NCI-H1694 treated with DMSO at 0.1 percent for 48 hours (cell line): ENCODE measurements around the gene MOGAT1.

ENCODE experiments used
- DNase-seq: peaks from one replicate; lab custom pipeline; 2025; lab: John Stamatoyannopoulos, UW

Gene MOGAT1

DNA sequence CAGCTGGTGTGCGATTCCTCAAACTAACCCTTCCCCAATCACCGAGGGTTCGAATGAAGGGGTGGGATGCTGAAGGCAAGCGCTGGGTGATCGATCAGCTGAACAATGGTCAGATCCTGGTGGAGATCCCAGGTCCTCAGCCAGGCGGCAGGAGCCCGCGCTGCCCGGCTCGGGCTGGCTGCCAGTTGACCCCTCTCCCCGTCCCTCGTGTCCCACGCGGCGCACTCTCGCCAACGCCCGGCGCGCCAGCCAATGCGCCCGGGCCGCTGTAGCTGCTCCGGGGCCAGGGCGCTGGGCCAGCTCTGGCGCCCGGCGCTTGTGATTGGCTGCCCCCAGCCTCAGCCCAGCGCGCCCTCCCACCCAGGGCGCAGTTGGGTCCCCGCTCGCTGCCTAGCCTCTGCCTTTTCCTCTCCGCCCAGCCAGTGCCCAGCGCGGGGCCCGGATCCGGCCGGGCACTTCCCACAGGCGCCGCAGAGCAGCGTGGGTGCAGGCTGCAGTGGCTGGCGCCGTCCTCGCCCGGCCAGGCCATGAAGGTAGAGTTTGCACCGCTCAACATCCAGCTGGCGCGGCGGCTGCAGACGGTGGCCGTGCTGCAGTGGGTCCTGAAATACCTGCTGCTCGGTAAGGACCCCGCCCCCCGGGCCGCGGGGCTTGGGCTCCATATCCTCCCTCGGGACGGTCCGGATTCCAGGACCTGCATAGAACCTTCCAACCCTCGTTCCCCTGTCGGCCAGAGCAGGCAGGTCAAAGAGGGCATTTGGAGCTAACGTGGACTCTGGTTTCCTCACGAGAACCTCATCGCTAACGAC lies at the start of gene MOGAT1:
Gene MOGAT1, plus strand, starts transcription at position 400 of the 809 bp plus-strand sequence. Its CDS starts 128 bp downstream, at position 528.
- no peak for DNase-seq

DNA sequence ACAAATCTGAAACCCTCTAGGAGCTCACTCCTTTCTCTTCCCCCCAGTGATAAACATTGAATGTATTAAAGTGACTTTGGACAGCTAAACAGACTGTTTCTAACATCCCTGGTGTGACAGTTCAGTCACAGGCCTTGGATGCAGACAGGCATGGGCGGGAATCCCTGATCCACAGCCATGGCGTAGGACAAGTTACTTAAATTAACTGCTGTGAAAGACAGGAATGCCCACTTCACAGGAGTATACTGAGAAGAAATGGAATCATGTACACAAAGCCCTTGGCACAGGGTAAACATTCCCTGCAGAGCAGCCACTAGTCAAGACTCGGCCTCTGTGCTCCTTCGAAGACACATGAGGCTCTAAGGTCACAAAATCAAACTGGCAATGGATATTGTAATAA lies 49.6 kb upstream of the MOGAT1 start:
- DNase-seq, result no peak

GRCh38 chr2:222622910-222623309 lies 48.5 kb upstream of the MOGAT1 start:
- no peak for DNase-seq

- no peak for DNase-seq
Measured at GRCh38 chr2:222623756-222624309, 47.6 kb upstream of the MOGAT1 start.

- no peak for DNase-seq
Measured at GRCh38 chr2:222627764-222628163, 43.7 kb upstream of the MOGAT1 start.

- no peak for DNase-seq
Measured at GRCh38 chr2:222635295-222635694, 36.2 kb upstream of the MOGAT1 start.

DNA sequence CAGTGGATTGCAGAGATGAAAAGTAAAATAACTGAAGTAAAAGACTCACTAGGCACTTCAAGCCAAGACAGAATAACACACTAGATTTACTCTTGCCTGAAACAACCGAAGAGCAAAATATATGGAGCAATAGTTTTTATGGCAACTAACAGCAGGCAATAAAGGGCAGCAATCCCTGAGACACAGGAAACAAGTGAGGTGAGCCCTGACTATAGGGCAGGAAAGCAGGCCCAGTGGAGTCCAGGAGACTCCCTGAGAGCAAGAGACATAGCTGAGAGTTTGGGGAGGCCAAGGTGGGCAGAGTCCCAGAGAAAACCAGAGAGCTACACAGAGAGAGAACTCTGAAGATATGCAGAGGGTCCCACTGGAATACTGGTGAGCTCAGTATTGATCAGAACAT lies 34.4 kb upstream of the MOGAT1 start:
- DNase-seq, result no peak

DNA sequence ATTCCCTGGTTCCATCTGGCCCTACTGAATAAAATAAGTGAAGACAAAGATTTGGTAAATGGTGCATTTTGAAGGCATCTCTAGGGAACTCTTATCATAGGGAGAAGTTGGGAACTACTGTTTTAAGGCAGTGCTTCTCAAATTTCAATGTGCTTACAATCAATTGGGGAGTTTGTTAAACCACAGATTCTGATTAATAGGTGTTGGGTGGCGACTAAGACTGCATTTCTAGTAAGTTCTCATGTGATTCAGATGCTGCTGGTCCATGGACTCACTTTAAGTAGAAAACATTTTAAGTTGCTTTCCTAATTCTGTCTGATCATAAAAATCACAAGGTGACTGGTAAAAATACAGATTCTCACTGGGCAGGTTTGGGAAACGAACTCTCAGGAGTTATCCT lies 30.1 kb upstream of the MOGAT1 start:
- no peak for DNase-seq

DNA sequence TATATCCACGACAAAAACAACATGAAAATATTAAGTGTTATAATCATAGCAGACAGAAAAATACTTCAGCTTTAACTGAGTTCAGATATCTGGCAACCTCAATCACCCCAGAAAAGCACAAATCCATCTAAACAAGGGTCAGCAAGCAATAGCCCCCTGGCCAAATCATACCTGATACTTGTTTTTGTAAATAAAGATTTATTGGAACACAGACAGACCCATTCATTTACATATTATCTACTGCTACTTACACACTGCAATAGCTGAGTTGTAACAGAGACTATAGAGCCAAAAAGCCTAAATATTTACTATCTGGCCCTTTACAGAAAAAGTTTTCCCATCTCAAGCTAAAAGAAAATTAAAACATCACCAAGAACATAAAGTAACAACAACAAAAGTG lies 28.3 kb upstream of the MOGAT1 start:
- no peak for DNase-seq

GRCh38 chr2:222646008-222646407 lies 25.4 kb upstream of the MOGAT1 start:
- DNase-seq, result no peak

- DNase-seq, result no peak
Measured at GRCh38 chr2:222649801-222650200, 21.7 kb upstream of the MOGAT1 start.

GRCh38 chr2:222651718-222652418 lies 19.6 kb upstream of the MOGAT1 start:
- DNase-seq, result no peak

DNA sequence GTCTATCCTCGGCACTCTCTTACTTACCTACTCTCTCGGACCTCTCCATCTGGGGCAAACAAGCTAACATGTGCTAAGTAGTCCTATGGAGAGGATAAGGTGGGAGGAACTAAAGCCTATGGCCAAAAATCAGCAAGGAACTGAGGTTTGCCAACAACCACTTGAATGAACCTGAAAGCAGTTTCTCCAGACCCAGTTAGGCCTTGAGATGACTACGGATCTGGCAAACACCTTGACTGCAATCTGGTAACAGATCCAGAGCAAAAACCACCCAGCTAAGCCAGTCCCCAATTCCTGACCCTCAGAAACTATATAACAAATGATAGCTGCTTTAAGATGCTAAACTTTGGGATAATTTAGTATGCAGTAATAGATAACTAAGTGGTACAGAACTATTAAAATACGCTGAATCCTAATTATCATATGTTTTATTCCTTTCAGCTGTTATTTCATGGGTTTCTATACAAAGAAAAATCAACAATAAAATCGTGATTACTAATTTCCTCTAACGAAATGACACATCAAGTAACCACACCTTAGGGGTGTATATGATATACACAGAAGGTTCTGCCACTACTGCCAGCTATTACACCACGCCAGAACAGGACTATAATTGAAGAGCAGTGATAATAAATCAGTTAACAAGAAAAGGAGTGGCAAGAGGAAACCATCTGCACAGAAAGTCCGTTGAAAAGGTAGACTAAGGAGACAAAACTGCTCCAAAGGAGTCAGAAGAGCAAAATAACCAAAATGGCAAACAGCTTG lies 18.8 kb upstream of the MOGAT1 start:
- no peak for DNase-seq

DNA sequence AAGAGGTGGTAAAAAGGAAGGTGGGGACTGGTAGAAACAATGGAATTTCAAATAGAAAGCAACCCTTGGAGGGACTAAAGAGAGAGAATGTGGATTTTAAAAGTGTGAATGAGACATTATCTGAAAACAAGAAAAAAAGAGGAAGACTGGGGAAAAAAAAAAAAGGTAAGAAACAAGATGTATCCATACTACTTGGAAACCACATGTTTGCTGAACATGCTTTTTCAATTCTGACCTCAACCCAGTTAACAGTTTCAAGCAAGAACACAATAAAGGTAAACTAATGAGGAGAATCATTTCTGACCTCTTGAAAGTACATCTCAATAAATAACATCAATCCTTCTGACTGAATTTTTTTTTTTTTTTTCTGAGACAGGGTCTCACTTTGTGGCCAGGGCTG lies 18.2 kb upstream of the MOGAT1 start:
- DNase-seq, result no peak

GRCh38 chr2:222655787-222656525 lies 15.5 kb upstream of the MOGAT1 start, which contains the start of gene FARSB:
Gene FARSB, minus strand, starts transcription at chr2:222656092. Its CDS starts 19 bp downstream, at chr2:222656073.
- DNase-seq, result peak; percentile 99

GRCh38 chr2:222656526-222657446 lies 14.7 kb upstream of the MOGAT1 start:
- DNase-seq, result no peak

GRCh38 chr2:222663479-222663878 lies 8.0 kb upstream of the MOGAT1 start:
- DNase-seq, result no peak

DNA sequence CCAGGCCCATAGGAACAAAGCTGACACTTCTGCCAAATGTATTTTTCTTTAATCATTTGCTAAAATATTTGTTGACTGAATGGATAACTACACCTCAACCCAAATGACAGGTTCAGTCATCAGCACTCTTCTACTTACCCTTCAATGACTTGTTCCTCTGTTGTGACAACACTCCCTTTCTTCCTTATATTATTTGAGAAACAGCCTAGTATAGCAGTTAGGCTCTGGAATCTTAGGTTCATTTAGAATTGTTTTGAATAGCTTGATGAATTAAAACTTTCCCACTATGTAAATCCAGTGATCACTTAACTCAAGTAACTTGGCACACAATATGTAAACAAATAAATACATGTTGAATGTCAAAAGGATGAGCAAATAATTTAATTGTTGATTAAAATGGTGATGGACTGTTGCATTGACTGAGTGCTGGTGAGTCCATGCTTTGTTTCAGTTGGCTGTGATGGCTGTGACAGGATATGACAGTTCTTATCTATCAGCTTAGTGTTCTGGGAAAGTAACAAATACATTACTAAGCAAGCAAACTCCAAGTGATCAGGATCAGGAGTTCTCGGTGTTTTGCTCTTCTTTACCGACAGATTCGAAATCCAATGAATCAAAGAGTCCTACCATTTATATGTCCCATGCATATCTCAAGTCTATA lies 2.8 kb upstream of the MOGAT1 start:
- no peak for DNase-seq

DNA sequence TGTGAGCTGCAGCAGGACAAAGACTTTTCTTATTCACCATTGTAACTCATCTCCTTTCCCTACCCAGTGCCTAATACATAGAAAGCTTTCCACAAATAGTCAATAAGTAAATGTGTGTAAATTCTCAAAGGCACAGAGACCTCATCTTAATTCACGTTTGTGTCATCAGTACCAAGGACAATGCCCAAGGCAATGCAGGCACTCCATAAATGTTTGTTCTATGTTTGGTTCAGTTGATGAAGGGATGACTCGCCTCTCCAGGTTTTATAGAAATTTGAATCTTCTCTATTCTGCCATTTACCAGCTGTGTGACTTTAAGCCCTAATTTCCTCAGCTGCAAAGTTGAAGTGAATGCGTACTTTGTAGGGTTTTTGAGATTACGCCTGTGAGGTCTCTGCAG lies 2.1 kb upstream of the MOGAT1 start:
- no peak for DNase-seq
